ENCODE data around the gene FZR1.

Gene FZR1

DNA sequence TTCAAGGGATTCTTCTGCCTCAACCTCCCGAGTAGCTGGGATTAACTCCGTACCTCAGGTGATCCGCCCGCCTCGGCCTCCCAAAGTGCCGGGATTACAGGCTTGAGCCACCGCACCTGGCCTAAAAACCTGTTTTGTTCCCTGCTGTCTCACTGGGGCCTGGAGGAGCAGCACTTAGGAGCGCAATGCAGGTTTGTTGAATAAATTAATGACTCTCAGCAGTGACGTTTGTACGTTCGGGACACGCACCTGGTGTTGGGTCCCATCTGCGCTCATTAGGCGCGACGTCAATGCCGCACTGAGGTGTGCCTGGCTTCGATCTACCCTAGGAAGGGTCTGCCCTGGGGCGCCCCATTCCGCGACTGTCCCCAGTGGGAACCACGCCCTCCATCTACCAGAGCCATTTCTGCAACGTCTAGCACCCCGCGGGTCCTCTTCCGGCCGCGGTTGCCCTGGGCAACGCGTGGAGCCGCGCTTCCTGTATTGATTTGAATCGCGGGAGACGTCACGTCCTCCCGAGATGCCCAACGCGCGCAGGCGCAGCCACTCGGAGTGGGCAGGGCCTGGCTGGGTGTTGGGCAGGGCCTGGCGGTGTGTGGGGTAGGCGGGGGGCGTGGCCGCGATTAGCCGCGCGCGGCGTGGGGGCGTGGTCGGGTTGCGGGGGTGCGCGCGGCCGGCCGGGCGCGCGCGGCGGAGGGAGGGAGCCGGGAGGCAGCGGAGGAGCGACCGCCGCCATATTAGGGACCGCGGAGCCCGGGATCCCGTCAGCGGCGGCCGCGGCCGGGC lies at the start of gene FZR1:
Gene FZR1 (plus strand): TSS at position 714 of the 786 bp plus-strand sequence. CDS start 16,679 bp downstream, outside the sequence.
- peak; percentile 98 to 99 for DNase-seq (ENCODE audit: extremely low read depth in 1 of 2, low read depth in 1 of 2)

DNA sequence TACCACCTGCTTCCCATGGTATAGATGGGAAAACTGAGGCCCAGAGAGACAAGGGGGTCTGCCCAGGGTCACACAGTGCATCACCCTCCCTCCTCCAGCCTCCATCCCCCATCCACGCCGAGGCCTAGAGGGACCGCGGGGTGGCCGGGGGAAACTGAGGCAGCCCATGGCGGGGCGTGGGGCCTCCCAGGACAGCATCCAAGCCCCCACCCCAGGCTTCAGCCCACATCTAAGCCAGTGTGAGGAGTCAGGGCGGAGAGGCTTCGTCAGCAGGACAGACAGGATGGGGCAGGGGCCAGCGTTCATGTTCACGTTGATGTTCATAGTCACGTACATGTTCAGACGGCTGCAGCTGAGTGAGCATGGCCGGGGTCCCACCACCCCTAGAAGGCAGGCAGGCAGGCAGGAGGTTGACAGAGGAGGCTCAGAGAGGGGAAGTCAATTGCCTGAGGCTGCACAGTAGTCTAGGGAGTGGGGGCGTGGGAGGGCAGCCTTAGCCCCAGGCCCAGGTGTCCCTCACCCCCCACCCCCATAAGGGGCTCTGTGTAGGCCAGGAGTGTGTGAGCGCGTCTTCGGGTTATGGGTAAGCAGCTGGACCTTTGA lies 49.1 kb upstream of the FZR1 start:
- no peak for DNase-seq (ENCODE audit: extremely low read depth in 1 of 2, low read depth in 1 of 2)

DNA sequence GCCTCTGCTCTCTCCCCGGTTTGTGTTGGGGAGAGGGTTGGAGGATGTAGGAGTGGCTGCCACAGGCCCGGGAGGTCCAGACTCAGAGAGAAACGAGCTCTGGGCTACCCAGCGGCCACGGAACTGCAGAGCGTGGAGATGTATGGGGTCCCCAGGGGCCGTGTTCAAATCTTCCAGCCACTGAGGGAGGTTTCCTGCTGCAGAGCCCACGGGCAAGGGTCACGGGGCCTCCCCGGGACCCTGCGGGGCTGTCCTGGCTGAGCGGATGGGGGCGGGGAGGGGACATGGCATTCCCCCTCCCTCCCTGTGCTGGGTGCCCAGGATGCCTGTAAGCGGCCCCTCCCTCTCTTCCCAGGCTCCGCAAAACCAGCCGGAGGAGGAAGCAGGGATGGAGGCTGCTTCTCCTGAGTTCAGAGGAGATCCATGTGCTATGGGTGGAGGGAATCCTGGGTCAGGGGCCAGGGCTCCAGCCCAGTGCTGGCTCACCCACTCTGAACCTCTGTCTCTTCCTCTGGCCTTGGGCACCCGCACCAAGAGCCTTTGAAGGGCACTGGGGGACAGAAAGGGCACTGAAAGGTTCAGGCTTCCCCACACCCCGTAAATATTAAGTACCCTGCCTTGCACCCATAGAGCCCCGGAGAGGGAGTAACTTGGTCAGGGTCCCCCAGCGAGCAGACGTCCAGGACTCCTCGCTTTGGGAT lies 48.4 kb upstream of the FZR1 start:
- no peak for DNase-seq (ENCODE audit: extremely low read depth in 1 of 2, low read depth in 1 of 2)

- DNase-seq (ENCODE audit: extremely low read depth in 1 of 2, low read depth in 1 of 2): no peak
Measured at GRCh38 chr19:3458229-3459088, 47.7 kb upstream of the FZR1 start.

DNA sequence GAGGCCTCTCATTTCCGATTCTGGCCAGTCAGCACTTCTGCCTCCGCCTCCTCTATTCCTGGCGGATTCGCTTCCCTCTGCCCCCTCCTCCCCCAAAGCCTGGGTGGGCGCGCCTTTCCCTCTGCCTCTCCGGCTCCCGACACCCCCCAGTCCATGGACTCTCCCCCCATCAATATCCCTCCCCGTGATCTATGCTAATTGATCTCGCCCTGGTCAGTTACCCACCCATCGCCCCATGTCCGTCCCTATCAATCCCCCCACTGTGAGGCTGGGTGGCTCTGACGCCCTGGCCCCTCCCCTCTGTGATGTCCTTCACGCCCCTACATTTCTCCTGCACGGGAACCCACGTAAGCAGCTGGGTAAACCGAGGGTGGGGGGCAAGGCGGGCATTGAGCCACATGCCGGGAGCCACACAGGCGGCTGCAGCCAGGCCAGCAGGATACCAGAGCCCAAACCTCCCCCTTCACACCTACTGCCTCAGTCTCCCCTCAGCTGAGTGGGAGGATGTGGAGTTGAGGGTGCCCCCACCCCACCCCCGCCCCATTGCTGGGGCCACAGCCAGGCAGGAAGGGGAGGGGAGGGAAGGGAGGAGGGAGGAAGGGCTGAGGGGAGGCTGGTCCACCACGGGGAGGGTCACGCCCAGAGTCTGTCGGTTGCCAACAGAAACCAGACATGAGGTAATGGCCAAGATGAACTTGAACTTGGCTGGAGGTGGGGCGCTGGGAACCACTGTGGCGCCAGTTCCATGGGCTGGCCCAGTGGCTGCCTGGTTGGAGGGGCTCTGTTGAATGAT lies 46.8 kb upstream of the FZR1 start:
- DNase-seq (ENCODE audit: extremely low read depth in 1 of 2, low read depth in 1 of 2): no peak

- no peak for DNase-seq (ENCODE audit: extremely low read depth in 1 of 2, low read depth in 1 of 2)
Measured at GRCh38 chr19:3459965-3460582, 46.0 kb upstream of the FZR1 start.

DNA sequence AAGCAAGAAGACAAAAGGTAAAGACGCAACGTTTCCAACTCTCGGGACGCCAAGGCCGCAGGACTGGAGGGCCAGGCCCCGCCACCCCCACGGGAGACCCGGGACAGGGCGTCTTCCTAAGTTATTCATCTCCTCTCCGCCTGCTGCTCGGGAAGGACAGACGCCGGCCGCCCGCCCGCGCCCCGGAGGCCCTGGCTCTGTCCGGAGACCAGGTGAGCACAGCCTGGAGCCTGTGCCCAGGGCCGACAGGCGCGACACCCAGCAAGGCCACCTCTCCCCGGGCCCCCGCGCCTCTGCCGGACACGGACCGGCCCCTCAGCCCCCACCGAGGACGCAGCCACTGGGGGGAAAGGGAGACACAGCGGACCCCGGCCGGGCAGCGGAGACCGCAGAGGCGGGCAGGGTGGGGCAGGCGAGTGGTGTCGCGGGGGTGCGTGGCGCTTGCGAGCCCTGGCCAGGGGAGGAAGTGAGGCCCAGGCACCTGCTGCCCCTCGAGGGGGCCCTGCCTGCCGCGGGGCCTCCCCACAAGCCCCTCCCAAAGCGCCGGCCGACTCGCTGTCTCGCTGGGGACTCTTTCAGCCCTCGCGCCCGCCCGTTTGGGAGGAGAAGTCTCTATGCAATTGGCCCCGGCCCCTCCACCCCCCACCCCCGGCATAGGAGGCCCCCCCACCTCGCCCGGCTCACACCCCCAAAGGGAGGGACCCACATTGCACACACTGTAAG lies 43.0 kb upstream of the FZR1 start:
- DNase-seq (ENCODE audit: extremely low read depth in 1 of 2, low read depth in 1 of 2): no peak

GRCh38 chr19:3463714-3464586 lies 42.2 kb upstream of the FZR1 start:
- DNase-seq (ENCODE audit: extremely low read depth in 1 of 2, low read depth in 1 of 2): no peak

- no peak for DNase-seq (ENCODE audit: extremely low read depth in 1 of 2, low read depth in 1 of 2)
Measured at GRCh38 chr19:3464587-3465235, 41.4 kb upstream of the FZR1 start.

DNA sequence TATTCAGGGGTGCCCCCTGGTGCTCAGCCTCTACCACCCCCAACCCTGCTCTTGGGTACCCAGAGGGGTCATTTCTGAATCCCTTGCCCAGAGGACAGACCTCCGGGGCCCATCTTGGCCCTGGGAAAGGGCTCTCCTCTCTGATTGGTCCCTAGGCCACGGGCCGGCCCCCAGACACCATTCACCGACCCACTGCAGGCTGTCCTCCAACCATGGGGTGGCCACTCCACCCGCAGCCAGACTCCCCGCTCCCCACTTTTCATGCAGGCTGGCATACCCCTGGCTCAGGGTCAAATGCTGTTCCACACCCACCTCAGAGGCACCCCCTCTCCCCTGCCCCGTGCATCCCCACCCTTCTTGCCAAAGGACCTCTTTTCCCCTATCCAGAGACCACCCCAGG lies 40.6 kb upstream of the FZR1 start:
- no peak for DNase-seq (ENCODE audit: extremely low read depth in 1 of 2, low read depth in 1 of 2)

DNA sequence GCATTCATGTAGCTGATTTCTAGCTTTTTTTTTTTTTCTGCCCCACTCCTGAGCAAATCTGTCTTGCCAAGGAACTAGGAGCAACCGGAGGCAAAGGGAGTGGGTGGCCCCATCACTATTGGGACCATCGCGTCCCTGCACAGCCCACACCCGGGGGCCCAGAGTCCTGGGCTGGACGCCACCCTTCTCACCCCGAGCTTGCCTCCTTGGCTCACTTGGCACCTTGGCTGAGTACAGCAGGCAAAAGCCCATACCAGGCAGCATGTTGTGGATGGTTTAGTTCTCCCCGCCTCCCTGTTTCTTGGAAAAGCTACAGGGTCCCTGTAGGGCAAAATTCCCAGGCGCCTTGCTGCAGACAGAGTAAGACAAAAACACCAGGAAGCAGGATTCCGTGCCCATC lies 39.5 kb upstream of the FZR1 start:
- DNase-seq (ENCODE audit: extremely low read depth in 1 of 2, low read depth in 1 of 2): no peak

- no peak for DNase-seq (ENCODE audit: extremely low read depth in 1 of 2, low read depth in 1 of 2)
Measured at GRCh38 chr19:3467437-3468198, 38.5 kb upstream of the FZR1 start.

- no peak for DNase-seq (ENCODE audit: extremely low read depth in 1 of 2, low read depth in 1 of 2)
Measured at GRCh38 chr19:3468211-3468610, 37.9 kb upstream of the FZR1 start.

DNA sequence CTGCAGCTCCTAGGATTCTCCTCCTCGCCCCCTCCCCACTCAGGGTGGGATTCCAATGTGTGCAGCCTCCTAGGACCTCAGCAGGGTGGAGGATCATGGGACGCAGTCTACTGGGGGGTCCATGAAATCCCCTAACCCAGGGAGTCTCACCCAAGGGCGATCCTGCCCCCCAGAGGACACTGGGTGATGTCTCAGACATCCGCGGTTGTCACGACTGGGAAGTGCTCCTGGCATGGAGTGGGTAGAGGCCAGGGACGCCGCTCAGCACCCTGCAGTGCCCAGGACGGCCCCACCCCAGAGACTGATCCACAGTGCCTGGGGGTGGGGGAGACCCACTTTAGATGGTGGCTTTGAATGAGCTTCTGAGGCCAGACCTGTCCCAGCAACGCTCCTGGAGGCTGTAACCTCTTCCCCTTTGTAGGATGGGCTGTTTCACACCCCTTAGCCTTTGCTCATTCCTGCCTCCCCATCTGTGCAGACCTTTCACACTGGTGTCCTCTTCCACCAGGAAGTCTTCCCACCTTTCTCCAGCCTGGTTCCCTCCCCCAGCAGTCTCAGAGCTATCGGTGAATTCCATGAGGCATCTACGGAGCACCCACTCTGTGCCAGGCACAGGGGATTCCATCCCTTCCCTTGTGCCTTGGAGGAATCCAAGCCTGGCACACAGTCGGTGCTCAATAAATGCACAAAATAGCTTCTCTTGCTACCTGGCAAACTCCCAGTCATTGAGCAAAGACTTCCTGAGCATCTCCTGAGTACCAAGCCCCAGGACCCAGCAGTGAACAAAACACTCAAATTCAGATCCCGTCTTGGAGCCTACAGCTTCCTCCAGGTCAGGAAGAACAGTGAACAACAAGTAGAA lies 36.2 kb upstream of the FZR1 start:
- no peak for DNase-seq (ENCODE audit: extremely low read depth in 1 of 2, low read depth in 1 of 2)

DNA sequence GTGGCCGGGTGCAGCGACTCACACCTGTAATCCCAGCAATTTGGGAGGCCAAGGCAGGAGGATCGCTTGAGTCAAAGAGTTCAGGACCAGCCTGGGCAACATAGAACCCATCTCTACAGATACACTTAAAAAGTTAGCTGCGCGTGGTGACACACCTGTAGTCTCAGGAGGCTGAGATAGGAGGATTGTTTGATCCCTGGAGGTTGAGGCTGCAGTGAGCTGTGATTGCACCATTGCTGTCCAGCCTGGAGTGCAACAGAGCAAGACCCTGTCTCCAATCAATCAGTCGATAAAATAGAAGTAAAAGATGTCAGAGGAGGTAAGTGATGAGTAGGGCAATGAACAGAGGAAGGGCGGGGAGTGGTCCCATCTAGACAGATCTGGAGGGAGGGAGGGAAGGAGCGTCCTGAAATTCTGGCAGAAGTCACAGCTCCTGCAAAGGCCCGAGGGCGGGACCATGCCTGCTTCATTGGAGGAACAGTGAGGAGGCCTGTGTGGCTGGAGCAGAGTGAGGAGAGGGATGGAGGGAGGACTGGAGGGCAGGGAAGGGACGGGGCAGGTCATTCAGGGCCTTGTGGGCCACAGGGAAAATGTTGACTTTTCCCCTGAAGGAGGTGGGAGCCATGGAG lies 35.5 kb upstream of the FZR1 start:
- no peak for DNase-seq (ENCODE audit: extremely low read depth in 1 of 2, low read depth in 1 of 2)
